ENCODE measurements around the gene DENND6A. TPM values are rescaled to one million over a fixed set of nuclear protein-coding genes. Genes with fewer than 3 reads are reported as not detected.

DENND6A gene
- total and polyA plus RNA-seq, 2 of the 13 experiments (the other 11 are each of a cell fraction or from before 2014, with no cell fraction given): 9.4 to 11.1 TPM

DNA sequence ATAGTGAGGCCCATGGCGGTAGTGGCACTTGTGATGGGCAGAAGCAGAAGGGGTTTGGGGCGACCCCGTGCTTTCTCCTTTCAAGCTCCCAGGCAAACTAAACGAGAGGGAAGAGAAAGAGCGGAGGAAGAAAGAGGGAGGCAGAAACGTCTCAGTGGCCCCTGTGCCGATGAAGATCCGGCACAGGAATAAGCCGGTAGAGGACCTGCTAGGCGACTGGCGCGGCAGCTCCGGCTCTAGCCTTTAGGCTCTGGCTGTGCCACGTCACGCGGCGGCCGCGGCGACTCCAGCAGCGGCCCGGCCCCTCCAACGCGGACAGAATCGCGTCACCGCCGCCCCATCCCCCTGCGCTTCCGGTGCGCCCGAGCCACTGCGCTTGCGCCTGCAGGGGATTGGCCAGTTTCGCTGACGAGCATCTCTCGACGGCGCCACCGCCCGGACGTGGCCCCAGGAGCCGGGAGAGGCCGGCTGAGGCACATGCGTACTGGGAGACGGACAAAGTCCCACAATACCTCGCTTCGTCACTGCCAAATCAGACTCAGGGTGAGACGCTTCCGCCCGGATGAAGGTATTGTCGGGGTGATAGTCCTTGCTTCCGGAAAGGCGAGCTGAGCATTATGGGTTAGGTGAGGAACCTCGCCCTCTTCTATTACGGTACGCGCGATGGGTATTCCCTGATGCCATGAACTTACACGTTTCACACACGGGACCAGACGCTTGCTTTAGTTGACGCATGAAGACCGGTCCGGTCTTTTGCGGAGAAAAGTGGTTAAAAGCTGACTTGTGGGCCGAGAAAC, 95.6 kb downstream of the DENND6A start, which contains the start of gene ARF4 (continued):
- TF ChIP-seq, protein P1, sequence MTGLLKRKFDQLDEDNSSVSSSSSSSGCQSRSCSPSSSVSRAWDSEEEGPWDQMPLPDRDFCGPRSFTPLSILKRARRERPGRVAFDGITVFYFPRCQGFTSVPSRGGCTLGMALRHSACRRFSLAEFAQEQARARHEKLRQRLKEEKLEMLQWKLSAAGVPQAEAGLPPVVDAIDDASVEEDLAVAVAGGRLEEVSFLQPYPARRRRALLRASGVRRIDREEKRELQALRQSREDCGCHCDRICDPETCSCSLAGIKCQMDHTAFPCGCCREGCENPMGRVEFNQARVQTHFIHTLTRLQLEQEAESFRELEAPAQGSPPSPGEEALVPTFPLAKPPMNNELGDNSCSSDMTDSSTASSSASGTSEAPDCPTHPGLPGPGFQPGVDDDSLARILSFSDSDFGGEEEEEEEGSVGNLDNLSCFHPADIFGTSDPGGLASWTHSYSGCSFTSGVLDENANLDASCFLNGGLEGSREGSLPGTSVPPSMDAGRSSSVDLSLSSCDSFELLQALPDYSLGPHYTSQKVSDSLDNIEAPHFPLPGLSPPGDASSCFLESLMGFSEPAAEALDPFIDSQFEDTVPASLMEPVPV (CRISPR knock-in tag; IDR thresholded peaks at IDR 0.05): peak; percentile 48; the same call in 1 of the 2 replicates
- TF ChIP-seq ZFP62 (CRISPR knock-in tag; IDR thresholded peaks at IDR 0.05) (no peak), NFKBIZ (CRISPR knock-in tag; IDR thresholded peaks at IDR 0.05) (no peak), SIN3A (IDR thresholded peaks at IDR 0.05; ENCODE audit: borderline replicate concordance, low read depth, low read length) (peak; percentile 79; the same call in 1 of the 2 replicates), ZNF557 (CRISPR knock-in tag; IDR thresholded peaks at IDR 0.05) (no peak; the same call in 1 of the 2 replicates), ZNF780A (CRISPR knock-in tag; IDR thresholded peaks at IDR 0.05) (0 out of 2 replicates have a peak, but pooled peaks have one; percentile 26), TAF1 (CRISPR knock-in tag; IDR thresholded peaks at IDR 0.05) (peak; percentile 84)
- TF ChIP-seq, protein P2, sequence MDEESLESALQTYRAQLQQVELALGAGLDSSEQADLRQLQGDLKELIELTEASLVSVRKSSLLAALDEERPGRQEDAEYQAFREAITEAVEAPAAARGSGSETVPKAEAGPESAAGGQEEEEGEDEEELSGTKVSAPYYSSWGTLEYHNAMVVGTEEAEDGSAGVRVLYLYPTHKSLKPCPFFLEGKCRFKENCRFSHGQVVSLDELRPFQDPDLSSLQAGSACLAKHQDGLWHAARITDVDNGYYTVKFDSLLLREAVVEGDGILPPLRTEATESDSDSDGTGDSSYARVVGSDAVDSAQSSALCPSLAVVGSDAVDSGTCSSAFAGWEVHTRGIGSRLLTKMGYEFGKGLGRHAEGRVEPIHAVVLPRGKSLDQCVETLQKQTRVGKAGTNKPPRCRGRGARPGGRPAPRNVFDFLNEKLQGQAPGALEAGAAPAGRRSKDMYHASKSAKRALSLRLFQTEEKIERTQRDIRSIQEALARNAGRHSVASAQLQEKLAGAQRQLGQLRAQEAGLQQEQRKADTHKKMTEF (CRISPR knock-in tag; IDR thresholded peaks at IDR 0.05): peak; percentile 91
- TF ChIP-seq, protein P3, sequence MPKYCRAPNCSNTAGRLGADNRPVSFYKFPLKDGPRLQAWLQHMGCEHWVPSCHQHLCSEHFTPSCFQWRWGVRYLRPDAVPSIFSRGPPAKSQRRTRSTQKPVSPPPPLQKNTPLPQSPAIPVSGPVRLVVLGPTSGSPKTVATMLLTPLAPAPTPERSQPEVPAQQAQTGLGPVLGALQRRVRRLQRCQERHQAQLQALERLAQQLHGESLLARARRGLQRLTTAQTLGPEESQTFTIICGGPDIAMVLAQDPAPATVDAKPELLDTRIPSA (CRISPR knock-in tag; IDR thresholded peaks at IDR 0.05; ENCODE audit: borderline replicate concordance): no peak; the same call in 1 of the 2 replicates
- TF ChIP-seq, protein P4, sequence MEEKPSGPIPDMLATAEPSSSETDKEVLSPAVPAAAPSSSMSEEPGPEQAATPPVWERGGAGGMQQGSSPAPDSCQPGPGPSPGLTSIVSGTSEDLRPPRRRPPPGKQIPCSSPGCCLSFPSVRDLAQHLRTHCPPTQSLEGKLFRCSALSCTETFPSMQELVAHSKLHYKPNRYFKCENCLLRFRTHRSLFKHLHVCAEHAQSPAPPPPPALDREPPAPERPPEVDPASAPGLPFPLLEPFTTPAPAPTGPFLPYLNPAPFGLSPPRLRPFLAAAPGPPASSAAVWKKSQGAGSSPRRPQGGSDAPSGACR (CRISPR knock-in tag; IDR thresholded peaks at IDR 0.05): peak; percentile 61; the same call in 1 of the 2 replicates
- TF ChIP-seq, protein P5, sequence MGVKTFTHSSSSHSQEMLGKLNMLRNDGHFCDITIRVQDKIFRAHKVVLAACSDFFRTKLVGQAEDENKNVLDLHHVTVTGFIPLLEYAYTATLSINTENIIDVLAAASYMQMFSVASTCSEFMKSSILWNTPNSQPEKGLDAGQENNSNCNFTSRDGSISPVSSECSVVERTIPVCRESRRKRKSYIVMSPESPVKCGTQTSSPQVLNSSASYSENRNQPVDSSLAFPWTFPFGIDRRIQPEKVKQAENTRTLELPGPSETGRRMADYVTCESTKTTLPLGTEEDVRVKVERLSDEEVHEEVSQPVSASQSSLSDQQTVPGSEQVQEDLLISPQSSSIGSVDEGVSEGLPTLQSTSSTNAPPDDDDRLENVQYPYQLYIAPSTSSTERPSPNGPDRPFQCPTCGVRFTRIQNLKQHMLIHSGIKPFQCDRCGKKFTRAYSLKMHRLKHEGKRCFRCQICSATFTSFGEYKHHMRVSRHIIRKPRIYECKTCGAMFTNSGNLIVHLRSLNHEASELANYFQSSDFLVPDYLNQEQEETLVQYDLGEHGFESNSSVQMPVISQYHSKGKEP (CRISPR knock-in tag; IDR thresholded peaks at IDR 0.05): no peak
- TF ChIP-seq, protein P6, sequence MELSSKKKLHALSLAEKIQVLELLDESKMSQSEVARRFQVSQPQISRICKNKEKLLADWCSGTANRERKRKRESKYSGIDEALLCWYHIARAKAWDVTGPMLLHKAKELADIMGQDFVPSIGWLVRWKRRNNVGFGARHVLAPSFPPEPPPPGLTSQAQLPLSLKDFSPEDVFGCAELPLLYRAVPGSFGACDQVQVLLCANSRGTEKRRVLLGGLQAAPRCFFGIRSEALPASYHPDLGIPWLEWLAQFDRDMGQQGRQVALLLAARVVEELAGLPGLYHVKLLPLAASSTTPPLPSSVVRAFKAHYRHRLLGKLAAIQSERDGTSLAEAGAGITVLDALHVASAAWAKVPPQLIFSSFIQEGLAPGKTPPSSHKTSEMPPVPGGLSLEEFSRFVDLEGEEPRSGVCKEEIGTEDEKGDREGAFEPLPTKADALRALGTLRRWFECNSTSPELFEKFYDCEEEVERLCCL (CRISPR knock-in tag; IDR thresholded peaks at IDR 0.05; ENCODE audit: borderline replicate concordance): no peak
